GM18505 (cell line): ENCODE measurements around the gene GNAI2.
"Not testable (repeated sequence)": the region's sequence is repeated elsewhere in the genome, so short reads cannot be mapped to it uniquely, and the experiment has no call there.

Source experiments
- ATAC-seq: cut with Tn5 transposase; IDR thresholded peaks from one replicate; pipeline ENCODE4 v1.9.1; 2021; ENCODE audit not compliant: unreplicated experiment
- POLR2A ChIP-seq: IDR thresholded peaks from 4 replicates; pipeline ENCODE4 v1.6.1; 2011; ENCODE audit warnings: borderline replicate concordance; ENCODE audit not compliant: insufficient read depth, insufficient read length; ENCODE audit errors: extremely low read depth

GNAI2 gene

DNA sequence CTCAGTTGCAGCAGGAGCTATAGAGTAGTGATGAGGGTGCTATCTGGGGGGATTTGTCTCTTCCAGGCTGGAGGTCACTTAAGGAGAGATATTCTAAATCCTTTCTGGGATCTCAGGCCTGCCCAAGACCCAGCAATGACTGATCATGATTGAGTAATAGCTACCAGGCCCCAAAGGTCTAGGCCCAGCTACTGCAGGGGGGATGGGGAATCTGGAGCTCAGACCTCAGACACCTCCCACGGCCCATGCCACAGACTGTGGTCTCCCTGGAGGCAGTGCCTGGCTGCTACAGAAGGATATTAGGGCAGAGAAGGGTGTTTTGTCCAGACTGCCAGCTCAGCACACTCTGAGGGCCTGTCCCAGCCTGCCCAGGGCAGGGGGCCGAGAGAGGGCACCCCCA is 24.1 kb upstream of the GNAI2 start:
- no peak for ATAC-seq
- TF ChIP-seq POLR2A: no peak

GRCh38 chr3:50212502-50212901 is 23.5 kb upstream of the GNAI2 start:
- ATAC-seq: no peak
- no peak for TF ChIP-seq POLR2A

DNA sequence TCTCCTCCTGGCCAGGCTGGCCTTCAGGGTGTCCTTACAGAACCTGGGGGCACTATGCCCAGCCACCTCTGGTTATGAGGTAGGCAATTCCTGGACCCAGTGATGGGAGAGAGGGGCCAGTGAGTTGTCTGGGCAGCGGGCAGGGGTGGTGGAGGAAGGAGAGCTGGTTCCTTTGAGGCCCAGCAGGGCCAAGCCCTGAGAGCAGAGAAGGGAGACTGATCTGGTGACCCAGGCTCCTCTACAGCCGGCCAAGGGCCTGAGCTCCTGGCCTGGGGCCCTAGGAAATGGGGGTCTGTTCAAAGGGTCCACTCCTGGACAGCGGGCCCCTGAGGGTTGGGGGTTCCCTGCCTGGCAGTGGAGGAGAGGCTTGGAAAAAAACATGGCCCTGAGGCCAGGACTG is 23.0 kb upstream of the GNAI2 start:
- no peak for ATAC-seq
- no peak for TF ChIP-seq POLR2A

- no peak for TF ChIP-seq POLR2A
- ATAC-seq: no peak
These were observed 22.6 kb upstream of the GNAI2 start for GRCh38 chr3:50213373-50213772.

GRCh38 chr3:50214824-50215223 is 21.2 kb upstream of the GNAI2 start:
- no peak for ATAC-seq

DNA sequence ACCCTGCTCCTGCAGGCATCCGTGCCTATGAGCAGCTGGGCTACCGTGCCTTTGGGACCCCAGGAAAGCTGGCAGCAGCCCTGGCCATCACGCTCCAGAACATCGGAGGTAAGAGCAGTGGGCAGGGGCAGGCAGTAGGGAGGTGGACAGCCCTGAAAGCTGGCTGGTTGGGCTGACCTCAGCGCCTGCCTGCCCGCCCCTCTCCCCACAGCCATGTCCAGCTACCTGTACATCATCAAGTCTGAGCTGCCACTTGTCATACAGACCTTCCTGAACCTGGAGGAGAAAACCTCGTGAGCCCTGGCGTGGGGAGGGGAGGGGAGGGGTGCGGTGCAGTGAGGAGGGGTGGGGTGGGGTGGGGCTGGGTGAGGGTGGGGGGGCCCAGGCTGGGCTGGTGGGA is 20.5 kb upstream of the GNAI2 start:
- no peak for TF ChIP-seq POLR2A

More at GRCh38 chr3:50214824-50215223, 21.2 kb upstream of the GNAI2 start:
- TF ChIP-seq POLR2A: no peak

DNA sequence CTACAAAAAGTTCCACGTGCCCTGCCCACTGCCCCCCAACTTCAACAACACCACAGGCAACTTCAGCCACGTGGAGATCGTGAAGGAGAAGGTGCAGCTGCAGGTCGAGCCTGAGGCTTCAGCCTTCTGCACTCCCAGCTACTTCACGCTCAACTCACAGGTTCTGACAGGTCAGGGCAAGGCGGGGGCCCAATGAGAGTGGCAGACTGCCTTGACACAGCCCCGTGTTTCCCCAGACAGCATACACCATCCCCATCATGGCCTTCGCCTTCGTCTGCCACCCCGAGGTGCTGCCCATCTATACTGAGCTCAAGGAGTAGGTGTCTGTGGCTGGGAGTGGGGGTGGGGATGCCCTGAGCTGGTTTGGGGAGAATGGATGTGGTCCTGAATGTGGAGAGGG is 18.3 kb upstream of the GNAI2 start:
- TF ChIP-seq POLR2A: no peak
- ATAC-seq: no peak

More for the DNA sequence above, 20.5 kb upstream of the GNAI2 start:
- ATAC-seq: no peak

GRCh38 chr3:50218448-50218847 is 17.6 kb upstream of the GNAI2 start:
- ATAC-seq: no peak
- TF ChIP-seq POLR2A: no peak

GRCh38 chr3:50219285-50219684 is 16.7 kb upstream of the GNAI2 start:
- ATAC-seq: no peak
- TF ChIP-seq POLR2A: no peak

GRCh38 chr3:50220109-50220508 is 15.9 kb upstream of the GNAI2 start:
- no peak for TF ChIP-seq POLR2A
- no peak for ATAC-seq

GRCh38 chr3:50221051-50221410 is 15.0 kb upstream of the GNAI2 start:
- no peak for ATAC-seq
- TF ChIP-seq POLR2A: no peak

DNA sequence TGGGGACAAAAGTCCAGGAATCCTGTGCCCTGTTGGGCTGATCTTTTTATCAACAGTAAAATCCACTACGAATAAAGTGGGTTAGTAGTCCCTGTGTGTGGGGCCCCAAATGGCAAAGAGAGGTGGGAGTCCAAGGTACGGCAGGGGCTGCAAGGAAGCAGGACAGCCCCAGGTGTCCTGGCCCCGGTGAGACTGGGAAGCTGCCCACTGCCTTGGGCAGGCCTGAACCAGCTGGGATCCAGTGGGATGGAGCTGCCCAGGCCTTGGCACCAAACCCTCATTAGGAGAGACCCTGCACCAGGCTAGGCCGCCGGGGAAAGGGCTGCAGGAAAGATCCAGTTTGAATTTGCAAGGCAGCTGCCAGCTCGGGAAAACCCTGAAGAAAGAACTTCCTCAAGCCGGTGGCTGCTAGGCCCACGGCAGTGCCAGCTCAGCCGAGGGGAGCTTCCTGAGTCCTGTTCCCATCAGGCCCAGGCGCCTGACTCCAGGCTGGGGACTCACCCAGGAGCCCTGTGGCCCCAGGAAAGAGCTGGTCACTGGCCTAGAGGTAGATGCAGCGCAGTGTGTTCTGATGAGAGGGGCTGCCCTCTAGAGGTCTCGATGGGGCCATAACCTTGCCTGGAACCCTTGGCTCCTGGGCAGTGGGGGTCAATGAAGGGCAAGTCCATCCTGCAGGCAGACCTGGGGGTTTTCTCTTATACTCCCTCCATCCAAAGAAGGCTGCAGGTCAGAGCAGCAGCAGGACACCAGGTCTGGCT is 14.4 kb upstream of the GNAI2 start:
- no peak for ATAC-seq
- TF ChIP-seq POLR2A: no peak

DNA sequence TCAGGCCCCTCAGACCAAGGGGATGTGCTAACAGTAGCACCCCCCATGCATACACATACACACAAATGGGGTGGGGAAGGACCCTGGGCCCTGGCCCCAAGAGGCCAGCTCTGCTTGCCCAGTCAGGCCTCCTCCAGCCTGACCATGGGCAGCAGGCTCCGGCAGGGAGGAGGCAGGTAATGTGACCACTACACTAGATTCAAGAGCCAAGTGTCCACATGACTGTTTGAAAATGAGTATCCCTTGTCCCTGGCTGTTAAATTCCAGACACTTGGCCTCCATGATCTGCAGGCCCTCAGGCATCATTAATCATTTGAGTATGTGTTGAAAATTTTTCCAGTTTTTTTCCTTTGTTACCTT is 13.9 kb upstream of the GNAI2 start:
- no peak for ATAC-seq
- no peak for TF ChIP-seq POLR2A

GRCh38 chr3:50224639-50225038 is 11.4 kb upstream of the GNAI2 start:
- no peak for TF ChIP-seq POLR2A
- no peak for ATAC-seq

DNA sequence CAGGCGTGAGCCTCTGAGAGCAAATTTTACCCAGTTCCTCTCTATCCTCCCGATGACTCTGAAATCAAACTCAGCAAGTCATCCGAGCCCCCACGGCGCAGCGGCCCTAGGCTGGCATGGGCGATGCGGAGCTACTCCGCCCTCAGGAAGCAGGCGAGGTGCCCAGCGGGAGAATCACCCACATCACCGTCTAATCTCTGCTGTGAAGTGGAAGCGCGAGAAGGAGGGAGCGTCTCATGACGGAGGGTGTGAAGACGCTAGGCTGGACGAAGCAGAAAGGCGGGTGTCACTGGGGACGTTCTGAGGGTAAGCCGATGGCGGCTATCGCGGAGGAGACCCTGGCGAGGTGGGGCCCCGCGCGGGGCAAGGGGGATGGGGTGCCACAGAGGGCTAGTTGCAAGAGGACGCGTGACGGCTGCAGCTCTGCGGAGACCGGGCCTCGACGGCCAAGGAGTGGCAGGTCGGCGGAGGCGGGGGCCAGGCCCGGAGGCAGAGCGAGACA is 9.1 kb upstream of the GNAI2 start:
- TF ChIP-seq POLR2A: no peak
- ATAC-seq: peak; percentile 28

GRCh38 chr3:50227390-50228183 is 8.4 kb upstream of the GNAI2 start:
- peak; percentile 67 for TF ChIP-seq POLR2A

DNA sequence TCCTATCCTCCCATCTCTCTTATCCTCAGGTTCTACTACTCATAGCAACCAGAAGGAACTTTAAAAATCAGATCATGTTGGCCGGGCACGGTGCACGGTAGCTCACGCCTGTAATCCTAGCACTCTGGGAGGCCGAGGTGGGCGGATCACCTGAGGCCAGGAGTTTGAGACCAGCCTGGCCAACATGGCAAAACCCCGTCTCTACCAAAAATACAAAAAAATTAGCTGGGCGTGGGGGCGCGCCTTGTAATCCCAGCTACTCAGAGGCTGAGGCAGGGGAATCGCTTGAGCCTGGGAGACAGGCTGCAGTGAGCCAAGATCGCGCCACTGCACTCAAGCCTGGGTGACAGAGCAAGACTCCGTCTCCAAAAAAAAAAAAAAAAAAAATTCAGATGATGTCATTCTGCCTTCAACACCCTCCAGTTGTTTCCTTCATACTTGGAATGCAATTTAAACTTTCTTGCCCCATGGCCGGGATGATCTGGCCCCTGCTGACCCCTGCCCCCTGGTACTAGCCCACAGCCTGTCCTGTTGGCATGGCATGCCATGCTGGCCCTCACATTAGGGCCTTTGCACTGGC is 7.7 kb upstream of the GNAI2 start:
- ATAC-seq: not testable (repeated sequence)

More at GRCh38 chr3:50227390-50228183, 8.4 kb upstream of the GNAI2 start:
- peak; percentile 85 for ATAC-seq
